Cardiac fibroblast (primary cell): ENCODE data around the gene REXO1.

Source experiments
- DNase-seq, 2 donors: peaks; one replicate each; pipeline versions ENCODE4 v3.0.0 to v3.0.0-alpha.2; 2010; ENCODE audit warnings: low read depth in 2 of 2
- H3K4me3 ChIP-seq, 2 donors: replicated peaks in 1 of 2; 1 replicate in 1 of 2; 2 replicates in 1 of 2; pipeline ENCODE4 v1.5.1; 2011; ENCODE audit warnings: low read depth in 2 of 2, low read length in 2 of 2, mild to moderate bottlenecking in 2 of 2, moderate library complexity in 1 of 2
- CTCF ChIP-seq: IDR thresholded peaks from one replicate; pipeline ENCODE4 v1.5.1; 2011; ENCODE audit warnings: low read depth, mild to moderate bottlenecking, low read length, inconsistent platforms

Gene REXO1

GRCh38 chr19:1818549-1819195 lies 29.6 kb downstream of the REXO1 start:
- DNase-seq, result no peak
- no peak overlapping the region for H3K4me3 ChIP-seq
- TF ChIP-seq CTCF, result no peak

- no peak for DNase-seq
- H3K4me3 ChIP-seq, result no peak overlapping the region
- TF ChIP-seq CTCF, result no peak
Observed at GRCh38 chr19:1817553-1818179, 30.6 kb downstream of the REXO1 start.

GRCh38 chr19:1816530-1817298 lies 31.6 kb downstream of the REXO1 start:
- no peak for TF ChIP-seq CTCF
- no peak for DNase-seq
- no peak overlapping the region for H3K4me3 ChIP-seq

GRCh38 chr19:1815605-1816529 lies 32.4 kb downstream of the REXO1 start:
- DNase-seq, result no peak
- no peak overlapping the region for H3K4me3 ChIP-seq
- TF ChIP-seq CTCF, result no peak

GRCh38 chr19:1814833-1815604 lies 33.3 kb downstream of the REXO1 start:
- DNase-seq, result no peak
- no peak overlapping the region for H3K4me3 ChIP-seq
- no peak for TF ChIP-seq CTCF

GRCh38 chr19:1814391-1814790 lies 33.9 kb downstream of the REXO1 start:
- TF ChIP-seq CTCF, result no peak
- DNase-seq, result no peak
- H3K4me3 ChIP-seq, result no peak overlapping the region
